Esophagus squamous epithelium (tissue), 4 donors: ENCODE results near the gene PIK3R5.

Experiments
- CTCF ChIP-seq, 6 experiments: fragments of 450-650 bp in 4 of 6; fragments of 200-600 bp in 2 of 6; sonication (generic) in 2 of 6; IDR thresholded peaks; one replicate each; pipeline ENCODE4 v1.5.1; 2016 to 2019; ENCODE audit warnings: antibody characterized with exemption in 6 of 6, mild to moderate bottlenecking in 4 of 6, moderate library complexity in 4 of 6
- POLR2A ChIP-seq, 4 donors: fragments of 450-650 bp; IDR thresholded peaks; one replicate each; pipeline ENCODE4 v1.6.1; 2017; ENCODE audit warnings: antibody characterized with exemption in 4 of 4, mild to moderate bottlenecking in 4 of 4, moderate library complexity in 3 of 4

- TF ChIP-seq CTCF (IDR thresholded peaks at IDR 0.05): no peak
- no peak for TF ChIP-seq POLR2A (IDR thresholded peaks at IDR 0.05)
These were observed 116.0 kb downstream of the PIK3R5 start for GRCh38 chr17:8849311-8850041.
